Omental fat pad (tissue), 4 donors: ENCODE measurements around the gene INMT. TPM values are rescaled to one million over a fixed set of nuclear protein-coding genes. Genes with fewer than 3 reads are reported as not detected.
"Not testable (repeated sequence)": the region's sequence is repeated elsewhere in the genome, so short reads cannot be mapped to it uniquely, and the experiment has no call there.

ENCODE experiments used
- ATAC-seq: fragments of 150-250 bp; one replicate; pipeline ENCODE4 v1.9.1; 2016; ENCODE audit warnings: mild to moderate bottlenecking, moderate library complexity; ENCODE audit not compliant: low FRiP score
- DNase-seq: peaks from one replicate; pipeline ENCODE4 v3.0.0-alpha.2; 2019; ENCODE audit warnings: low spot score
- CTCF ChIP-seq, 3 donors: fragments of 450-650 bp; IDR thresholded peaks; one replicate each; pipeline ENCODE4 v1.5.1; 2016 to 2017; ENCODE audit warnings: antibody characterized with exemption in 3 of 3, mild to moderate bottlenecking in 3 of 3, moderate library complexity in 2 of 3
- total RNA-seq, 4 donors: library from RNA; depleted of rRNA; stranded (reverse); fragments of >200 nt; gene quantifications; one replicate each; pipeline ENCODE4 v1.1.0, GENCODE V29; 2016

The INMT gene
- total RNA-seq, 4 donors from 2014 or later = 156 to 545 (median 222) TPM

GRCh38 chr7:30717181-30717580, 34.8 kb upstream of the INMT start:
- no peak for TF ChIP-seq CTCF (IDR thresholded peaks at IDR 0.05)
- ATAC-seq (no peak), DNase-seq (no peak)

- not testable (repeated sequence) for DNase-seq
Observed at GRCh38 chr7:30719434-30719833, 32.5 kb upstream of the INMT start.

GRCh38 chr7:30721211-30721610, 30.7 kb upstream of the INMT start:
- DNase-seq = no peak

More at GRCh38 chr7:30719434-30719833, 32.5 kb upstream of the INMT start:
- not testable (repeated sequence) for ATAC-seq

GRCh38 chr7:30722187-30722586, 29.7 kb upstream of the INMT start:
- TF ChIP-seq CTCF (IDR thresholded peaks at IDR 0.05) = no peak
- ATAC-seq (no peak), DNase-seq (no peak)

More at GRCh38 chr7:30721211-30721610, 30.7 kb upstream of the INMT start:
- ATAC-seq = no peak
- no peak for TF ChIP-seq CTCF (IDR thresholded peaks at IDR 0.05)

- no peak for DNase-seq
- no peak for ATAC-seq
Observed at GRCh38 chr7:30722671-30723070, 29.3 kb upstream of the INMT start.

GRCh38 chr7:30723776-30724175, 28.2 kb upstream of the INMT start:
- ATAC-seq (no peak), DNase-seq (no peak)
- TF ChIP-seq CTCF (IDR thresholded peaks at IDR 0.05) = no peak

More at GRCh38 chr7:30722671-30723070, 29.3 kb upstream of the INMT start:
- TF ChIP-seq CTCF (IDR thresholded peaks at IDR 0.05) = no peak

GRCh38 chr7:30726296-30727006, 25.5 kb upstream of the INMT start:
- DNase-seq = no peak
- no peak for ATAC-seq
- no peak for TF ChIP-seq CTCF (IDR thresholded peaks at IDR 0.05)
